HuH-7 (cell line): ENCODE data around the gene VMP1.
"Not testable (repeated sequence)": the region's sequence is repeated elsewhere in the genome, so short reads cannot be mapped to it uniquely, and the experiment has no call there.

Experiments
- DNase-seq: peaks from one replicate; pipeline ENCODE4 v3.0.0; 2011; ENCODE audit warnings: low spot score

VMP1 gene

DNA sequence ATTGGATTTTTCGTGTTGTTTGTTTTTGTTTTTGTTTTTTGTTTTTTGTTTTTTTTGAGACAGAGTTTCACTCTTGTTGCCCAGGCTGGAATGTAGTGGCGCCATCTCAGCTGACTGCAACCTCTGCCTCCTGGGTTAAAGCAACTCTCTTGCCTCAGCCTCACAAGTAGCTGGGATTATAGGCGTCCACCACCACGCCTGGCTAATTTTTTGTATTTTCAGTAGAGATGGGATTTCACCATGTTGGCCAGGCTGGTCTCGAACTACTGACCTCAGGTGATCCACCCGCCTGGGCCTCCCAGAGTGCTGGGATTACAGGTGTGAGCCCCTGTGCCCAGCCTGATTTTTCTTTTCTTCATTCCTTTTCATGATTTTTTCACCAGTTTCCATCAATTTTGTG, 73.1 kb downstream of the VMP1 start:
- not testable (repeated sequence) for DNase-seq

DNA sequence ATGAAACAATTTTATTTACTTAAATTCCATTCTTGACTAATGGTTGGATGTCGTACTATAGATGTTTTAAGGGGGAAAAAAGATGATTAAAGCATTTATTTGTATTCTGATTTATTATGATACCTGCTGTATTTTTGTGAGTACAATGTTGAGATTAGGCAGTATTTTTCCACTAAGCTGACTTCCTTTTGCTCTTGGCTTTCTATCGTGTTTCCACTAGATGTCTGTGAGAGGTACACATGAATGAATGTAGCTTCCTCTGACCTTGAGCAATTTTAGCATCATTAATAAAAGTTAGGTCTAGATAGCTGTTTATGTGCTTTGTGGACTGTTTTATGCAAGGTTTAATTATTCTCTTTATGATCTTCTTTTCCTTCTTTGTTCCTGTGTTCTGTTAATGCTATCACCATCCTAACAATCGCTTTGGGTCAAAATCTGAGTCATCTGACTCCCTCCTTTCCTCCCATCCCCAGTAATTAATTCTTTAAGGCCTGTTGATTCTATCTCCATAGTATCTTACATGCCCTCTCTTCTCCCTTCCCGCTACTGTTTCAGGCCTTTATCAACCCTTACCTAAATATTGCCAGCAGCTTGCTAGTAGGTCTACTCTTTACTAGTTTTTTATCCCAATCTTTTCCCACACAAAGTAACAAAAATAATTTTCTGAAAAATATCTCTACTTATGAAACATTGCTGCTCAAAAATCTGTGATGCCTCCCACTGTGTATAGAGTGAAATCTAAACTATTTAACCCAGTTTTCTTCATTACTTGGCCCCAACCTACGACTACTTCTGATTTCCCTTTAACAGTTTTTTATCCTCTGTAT, 76.0 kb downstream of the VMP1 start:
- DNase-seq: no peak

DNA sequence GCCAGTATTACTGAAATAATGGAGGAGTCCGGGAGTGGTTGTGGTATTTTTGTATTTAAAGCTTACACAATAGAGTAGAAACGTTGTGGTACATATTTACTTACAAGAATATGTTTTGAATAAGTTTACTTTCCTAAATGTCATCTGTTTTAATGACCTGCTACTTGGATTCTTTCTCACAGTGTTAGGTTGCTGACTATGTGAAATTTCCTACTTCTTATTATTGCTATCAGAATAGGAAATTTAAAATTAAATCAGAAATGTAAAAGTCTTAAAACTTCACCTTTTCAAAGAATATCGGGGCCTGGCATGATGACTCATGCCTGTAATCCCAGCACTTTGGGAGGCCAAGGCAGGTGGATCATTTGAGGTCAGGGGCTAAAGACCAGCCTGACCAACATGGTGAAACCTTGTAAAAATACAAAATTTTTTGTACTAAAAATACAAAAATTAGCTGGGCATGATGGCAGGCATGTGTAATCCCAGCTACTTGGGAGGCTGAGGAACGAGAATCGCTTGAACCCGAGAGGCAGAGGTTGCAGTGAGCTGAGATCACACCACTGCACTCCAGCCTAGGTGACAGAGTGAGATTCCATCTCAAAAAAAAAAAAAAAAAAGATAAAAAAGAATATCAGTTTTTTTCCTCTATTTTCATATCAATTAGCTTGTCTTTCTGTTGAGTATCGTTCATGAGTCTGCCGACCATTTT, 77.8 kb downstream of the VMP1 start:
- no peak for DNase-seq

DNA sequence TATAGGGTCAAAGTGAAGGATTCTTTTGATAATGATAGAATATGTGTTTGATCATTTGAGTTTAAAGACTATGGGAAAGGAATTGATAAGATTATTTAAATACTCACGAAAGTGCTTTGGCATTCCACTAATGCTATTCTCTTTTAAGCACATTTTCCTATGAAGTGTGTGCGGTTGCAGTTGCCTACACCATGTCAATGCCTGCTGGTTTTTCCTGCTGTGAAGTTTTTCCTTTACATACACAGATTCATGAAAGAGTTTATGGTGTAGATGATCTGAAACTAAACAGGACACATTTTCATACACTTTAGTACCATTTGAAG, 78.7 kb downstream of the VMP1 start:
- no peak for DNase-seq

DNA sequence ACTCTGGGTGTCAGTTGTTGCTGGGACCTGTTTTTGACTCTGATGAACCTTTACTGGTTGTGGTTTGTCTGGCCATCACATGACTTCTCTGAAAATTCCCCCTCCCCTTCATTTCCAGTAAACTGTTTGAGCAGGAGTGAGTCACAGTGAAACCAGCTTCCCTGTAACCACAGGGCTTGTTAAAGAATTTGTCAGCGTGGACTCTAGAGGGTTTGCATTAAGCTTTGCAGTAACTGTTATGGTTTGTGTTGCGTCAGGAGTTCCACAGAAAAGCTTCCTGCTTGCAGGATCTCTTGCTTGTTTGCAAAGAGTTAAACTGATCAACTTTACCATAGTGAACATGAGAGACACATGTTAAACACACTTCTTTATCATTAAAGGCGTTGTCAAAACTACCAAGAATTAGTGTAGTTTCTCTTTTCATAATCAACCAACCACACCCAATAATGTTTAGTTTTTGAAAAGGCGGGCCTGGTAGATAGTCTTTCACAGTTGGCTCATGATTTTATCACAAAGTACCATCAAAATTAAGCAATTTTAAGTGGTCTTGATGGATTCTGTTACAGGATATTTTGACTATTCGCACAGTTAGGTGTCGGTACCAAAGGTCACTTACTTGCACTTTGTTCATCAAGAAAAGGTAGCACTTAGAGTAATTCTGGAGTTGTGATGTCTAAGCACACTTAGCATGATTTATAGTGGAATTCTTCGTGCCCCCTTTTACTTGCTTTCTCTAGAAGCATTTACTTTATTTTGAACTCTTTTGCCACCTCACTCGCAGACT, 79.3 kb downstream of the VMP1 start:
- peak; percentile 46 for DNase-seq

DNA sequence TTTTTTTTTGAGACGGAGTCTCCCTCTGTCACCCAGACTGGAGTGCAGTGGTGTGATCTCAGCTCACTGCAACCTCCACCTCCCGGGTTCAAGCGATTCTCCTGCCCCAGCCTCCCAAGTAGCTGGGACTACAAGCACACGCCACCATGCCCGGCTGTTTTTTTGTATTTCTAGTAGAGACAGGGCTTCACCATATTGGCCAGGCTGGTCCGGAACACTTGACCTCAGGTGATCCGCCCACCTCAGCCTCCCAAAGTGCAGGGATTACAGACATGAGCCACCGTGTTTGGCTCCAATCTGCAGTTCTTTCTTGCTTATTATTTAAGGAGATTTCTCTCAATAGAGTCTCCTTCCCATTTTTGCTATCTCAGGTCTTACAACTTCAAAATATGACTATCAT, 82.4 kb downstream of the VMP1 start:
- DNase-seq: not testable (repeated sequence)

DNA sequence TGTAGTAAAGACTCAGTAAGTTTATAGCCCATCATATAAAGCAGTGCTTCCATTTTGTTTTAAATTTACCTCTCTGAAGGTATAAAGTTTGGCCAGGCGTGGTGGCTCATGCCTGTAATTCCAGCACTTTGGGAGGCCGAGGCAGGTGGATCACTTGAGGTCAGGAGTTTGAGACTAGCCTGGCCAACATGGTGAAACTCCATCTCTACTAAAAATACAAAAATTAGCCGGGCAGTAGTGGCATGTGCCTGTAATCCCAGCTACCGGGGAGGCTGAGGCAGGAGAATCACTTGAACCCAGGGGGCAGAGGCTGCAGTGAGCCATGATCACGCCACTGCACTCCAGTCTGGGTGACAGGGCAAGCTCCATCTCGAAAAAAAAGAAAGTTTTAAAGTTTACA, 83.0 kb downstream of the VMP1 start:
- DNase-seq: not testable (repeated sequence)

DNA sequence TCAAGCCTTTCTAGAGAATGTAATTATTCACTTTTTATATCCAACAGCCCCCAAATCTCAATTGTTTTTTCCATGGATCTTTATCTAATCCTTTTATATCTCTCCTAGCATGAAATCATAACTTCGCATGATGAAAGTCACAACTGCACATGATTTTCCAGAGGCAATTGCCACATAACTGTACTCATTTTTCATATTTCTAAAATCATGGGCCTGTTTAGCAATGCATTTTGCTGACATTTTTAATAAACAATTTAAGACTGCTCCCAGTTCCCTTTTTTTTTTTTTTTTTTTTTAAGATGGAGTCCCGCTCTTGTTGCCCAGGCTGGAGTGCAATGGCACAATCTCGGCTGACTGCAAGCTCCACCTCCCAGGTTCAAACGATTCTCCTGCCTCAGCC, 83.5 kb downstream of the VMP1 start:
- DNase-seq: no peak

DNA sequence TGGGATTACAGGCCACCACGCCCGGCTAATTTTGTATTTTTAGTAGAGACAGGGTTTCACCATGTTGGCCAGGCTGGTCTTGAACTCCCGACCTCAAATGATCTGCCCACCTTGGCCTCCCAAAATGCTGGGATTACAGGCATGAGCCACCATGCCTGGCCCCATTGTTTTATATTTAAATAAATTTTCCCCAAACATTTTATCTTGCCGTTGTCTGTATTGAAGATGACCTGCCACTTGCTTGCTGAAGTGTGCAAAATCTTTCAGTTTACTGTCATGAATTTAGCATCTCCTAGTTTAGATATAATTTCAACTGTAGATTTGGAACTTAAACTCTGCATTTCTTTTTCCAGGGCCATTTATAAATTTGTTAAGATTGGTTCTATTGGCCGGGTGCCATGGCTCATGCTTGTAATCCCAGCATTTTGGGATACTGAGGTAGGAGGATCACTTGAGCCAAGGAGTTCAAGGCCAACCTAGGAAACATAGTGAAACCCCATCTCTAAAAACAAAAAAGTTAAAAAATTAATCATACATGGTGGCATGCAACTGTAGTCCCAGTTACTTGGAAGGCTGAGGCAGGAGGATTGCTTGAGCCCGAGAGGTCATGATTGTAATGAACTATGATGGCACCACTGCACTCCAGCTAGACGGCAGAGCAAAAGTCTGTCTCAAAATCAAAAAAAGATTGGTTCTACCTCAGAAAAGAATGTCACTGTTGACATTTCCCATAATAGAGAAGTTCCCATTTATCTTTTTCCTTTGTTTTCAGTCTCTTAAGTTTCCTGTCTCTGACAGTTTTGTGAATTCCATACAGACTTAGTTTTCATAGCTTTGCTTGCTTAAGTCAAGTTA, 84.4 kb downstream of the VMP1 start:
- no peak for DNase-seq

DNA sequence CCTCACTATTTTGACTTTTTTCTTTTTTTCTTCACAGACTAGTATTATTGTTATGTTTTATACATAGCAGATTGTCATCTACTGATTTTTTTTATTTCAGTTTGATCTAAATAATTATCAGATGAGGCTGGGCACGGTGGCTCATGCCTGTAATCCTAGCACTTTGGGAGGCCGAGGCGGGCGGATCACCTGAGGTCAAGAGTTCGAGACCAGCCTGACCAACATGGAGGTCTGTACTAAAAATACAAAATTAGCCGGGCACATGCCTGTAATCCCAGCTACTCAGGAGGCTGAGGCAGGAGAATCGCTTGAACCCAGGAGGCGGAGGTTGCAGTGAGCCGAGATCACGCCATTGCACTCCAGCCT, 85.0 kb downstream of the VMP1 start:
- DNase-seq: not testable (repeated sequence)

DNA sequence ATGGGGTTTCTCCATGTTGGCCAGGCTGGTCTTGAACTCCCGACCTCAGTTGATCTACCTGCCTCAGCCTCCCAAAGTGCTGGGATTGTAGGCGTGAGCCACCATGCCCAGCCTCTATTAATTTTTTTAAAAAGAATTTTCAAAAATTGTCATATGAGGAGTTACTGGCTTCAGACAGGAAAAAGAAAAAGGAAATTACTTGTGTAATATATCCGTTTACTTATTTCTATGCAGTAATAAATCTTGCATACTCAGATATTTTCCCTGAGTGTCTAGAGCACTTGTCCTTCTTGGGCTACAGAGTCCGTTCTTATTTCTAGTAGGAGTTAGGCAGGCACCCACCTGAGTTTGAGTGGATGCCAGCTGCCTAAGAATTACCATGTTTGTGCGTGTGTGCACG, 85.8 kb downstream of the VMP1 start:
- no peak for DNase-seq

DNA sequence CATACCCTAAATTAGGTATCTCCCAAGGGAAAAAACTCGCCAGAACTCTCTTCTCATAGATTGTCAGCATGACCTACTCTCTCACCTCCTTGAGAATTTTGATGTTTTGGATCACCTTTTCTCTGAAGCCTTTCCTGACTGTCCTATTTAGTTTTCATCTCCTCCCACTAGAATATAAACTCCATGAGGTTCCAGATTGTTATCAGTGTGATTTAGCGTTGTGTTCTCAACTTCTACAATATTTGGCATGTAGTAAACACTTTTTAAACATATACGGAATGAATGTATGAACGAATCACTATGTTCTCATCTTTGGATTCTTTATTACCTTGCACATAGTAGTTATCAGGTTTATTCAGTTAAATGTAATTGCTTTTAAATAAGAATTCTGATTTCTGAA, 88.7 kb downstream of the VMP1 start:
- no peak for DNase-seq

DNA sequence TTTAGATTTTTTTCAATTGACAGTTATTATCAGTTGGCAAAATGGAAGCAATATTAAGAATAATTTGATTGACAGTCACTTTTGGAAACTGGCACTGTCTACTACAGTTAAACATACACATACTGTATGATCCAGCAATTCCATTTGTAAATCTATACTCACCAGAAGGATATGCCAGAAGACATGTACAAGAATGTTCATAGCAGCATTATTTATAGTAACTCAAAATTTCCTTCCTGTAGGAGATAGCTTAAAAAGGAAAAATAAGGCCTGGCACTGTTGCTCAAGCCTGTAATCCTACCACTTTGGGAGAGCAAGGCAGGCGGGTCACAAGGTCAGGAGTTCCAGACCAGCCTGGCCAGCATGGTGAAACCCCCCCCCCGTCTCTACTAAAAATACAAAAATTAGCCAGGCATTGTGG, 89.3 kb downstream of the VMP1 start:
- no peak for DNase-seq

DNA sequence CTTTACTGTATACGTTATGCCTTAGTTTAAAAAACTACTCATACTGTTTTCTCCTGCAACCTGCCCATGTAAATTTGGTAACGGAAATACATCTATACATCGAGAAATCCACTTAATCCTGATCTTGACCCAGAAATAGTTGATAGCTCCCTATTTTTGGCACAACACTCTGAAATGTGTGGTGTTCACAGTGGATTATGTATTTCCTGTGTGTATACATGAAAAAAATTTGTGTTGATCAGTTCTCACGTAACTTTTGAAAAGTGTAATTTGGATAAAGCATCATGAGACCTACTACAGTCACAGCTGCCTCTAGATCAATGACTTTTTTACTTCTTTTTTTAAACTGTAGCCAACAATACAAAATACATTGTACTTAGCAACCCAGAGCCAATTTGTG, 90.7 kb downstream of the VMP1 start:
- DNase-seq: no peak

DNA sequence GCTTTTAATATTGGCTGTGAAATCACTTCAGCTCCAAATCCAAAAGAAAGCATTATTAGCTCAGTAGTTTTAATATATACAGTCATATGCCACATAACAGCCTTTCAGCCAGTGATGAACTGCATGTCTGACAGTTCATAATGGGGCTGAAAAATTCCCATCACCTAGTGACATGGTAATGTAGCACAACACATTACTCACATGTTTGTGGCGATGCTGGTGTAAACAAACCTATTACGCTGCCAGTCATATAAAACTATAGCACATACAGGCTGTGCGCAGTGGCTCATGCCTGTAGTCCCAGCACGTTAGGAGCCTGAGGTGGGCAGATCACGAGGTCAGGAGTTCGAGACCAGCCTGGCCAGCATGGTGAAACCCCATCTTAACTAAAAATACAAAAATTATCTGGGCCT, 93.1 kb downstream of the VMP1 start:
- no peak for DNase-seq

DNA sequence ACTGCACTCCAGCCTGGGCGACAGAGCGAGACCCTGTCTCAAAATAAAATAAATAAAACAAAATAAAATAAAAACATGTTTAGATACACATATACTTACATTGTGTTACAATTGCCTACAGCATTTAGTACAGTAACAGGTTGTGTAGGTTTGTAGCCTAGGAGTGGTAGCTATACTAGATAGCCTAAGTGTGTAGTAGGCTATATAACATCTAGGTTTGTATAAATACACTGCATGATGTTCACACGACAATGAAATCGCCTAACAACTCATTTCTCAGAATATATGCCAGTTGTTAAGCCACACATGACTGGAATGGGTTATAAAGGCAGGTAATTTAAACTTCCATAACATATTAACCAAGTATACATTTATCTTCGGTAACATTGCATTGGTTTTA, 94.7 kb downstream of the VMP1 start:
- DNase-seq: no peak

DNA sequence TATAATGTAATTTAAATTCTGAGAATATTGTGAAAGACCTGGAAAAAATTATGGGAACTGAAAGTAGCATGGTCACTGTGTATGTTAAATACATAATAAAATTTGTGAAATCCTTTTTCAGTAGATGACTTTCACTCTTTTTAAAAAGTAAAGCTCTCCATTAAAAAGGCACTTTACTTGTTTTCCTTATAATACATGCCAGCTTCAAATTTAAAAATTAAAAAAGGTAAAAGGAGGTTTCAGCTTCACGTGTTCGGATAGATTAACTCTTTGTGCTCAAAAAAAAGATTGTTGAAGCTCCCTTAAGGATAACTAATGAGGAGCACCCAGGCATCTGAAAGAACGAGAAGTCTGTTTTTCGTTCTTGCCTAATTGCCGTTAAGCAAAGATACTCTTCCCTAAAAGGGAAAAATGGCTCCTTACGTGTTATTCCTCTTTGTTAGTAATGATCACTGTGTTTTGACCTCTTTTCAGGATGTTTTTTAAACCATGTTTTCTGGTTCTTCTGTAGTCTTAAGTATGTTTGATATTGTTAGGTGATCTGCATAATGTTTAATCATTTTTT, 97.5 kb downstream of the VMP1 start:
- DNase-seq: no peak

DNA sequence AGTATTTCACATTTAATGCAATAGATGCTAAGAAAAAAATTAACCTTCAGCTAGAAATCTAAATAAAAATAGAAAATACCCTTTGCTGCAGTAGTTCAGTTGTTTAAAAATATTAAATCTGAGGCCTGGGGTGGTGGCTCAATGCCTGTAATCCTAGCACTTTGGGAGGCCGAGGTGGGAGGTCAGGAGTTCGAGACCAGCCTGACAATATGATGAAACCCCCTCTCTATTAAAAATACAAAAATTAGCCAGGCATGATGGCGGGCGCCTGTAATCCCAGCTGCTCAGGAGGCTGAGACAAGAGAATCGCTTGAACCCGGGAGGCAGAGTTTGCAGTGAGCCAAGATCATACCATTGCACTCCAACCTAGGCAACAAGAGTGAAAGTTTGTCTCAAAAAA, 98.9 kb downstream of the VMP1 start:
- not testable (repeated sequence) for DNase-seq

DNA sequence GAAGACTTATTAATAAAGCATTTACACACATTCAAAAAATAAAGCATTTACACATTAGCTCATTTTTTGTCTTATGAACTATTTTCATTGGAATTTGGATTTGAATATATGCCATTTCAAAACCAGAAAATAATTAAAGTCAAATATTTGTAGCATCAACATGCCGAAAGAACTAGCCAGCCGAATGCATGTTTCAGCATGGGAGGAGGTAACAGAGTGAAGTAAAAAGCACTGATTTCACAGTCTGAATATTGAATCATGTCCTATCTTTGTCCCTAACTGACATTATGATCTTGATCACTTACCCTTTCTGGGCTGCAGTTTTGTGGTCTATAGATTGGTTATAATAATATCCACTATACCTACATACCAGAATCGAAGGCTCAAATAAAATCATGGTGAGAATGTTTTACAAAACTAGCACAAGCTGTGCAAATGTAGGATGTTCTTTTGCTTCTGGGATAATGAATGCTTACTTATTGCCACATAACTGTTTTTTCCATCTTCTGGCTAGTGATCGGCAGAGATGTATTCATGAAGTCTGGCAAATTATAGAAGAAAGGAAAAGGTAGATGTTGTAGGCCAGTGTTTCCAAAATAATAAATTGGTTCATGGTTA, 100.5 kb downstream of the VMP1 start:
- no peak for DNase-seq

DNA sequence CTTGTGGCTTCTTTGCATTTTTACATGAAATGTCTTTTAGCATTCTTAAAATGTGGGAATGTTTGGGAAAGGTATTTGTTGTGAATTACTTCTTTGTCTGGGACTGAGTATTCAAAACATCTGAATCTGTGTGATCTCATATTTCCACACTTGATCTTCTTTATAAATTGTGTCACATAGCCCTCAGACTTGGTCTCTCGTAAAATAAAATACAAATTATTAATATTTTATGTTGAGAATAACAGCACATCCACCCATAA, 103.4 kb downstream of the VMP1 start:
- no peak for DNase-seq

DNA sequence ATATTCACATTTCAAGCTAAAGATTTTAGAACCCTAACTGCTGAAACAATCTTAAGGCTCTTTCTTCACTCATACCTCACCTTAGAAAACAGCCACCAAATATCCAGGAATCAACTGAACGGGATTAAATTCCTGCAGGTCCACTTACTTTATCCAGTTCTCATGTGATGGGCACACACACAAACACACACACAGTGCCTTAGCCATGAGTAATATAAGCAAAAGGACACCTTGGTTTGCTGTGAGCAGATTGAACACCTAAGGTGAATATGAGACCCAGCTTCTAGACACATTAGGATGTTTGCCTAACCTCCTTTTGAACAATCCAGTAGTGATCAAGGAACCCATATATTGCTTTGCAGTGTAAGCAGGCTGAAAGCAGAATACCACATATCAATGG, 103.8 kb downstream of the VMP1 start:
- no peak for DNase-seq

DNA sequence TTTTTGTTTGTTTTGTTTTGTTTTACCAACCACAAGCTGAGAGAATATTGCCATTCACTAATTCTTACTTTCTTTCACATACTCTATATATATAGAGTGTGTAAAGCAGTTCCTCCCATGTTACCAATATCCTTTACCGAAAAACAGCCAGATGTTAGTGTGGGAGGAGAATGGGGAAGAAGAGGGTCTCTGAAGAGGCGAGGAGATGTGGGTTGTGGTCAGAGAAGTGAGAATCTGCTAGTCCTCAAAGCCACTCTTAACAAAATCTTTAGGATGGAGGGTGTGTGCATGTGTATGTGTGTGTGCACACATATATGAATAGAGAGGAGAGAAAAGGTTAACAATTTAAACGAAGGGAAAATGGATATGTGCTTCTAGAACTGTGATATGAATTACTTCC, 104.7 kb downstream of the VMP1 start:
- DNase-seq: no peak
